Measurements from ENCODE around the gene RAE1.

DNA sequence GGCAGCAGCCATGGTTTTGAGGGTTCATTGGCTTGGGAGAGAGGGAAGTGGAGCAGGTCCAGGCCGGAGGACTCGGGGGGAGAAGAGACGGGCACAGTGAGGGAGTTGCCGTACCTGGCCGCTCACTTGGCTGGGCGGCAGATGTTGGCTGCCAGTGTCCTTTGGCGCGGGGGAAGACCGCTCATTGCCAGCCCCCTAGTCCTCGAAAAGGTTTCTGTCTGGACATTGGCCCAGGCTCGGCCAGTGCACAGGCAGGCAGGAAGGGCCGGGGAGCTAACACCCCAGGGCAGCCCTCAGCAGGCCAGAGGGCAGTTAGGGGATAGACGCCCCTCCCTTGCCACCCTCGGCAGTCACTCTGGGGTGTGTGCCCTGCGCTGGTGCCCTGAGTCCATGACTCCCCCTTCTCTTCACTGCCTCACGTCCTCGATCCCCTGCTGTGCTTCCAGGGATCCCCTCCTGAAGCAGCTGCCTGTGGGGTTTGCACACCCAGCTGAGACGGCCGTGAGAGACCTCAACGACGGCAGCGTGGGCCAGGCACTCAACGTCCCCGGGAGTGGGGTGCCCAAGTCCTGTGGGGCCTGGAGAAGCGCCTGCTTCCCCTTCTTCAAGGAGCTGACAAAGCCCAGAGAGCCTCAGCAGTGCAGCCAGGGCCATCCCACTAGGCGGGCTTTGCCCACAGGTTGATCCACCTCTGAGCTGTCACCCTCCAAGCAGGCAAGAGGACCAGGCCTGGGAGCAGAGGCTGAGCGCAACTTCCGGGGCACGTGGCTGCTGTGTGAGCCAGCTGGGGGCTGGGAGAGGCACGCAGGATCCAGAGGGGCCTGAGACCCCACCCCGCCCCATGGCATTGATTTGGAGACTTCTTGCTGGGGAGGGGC lies 60.6 kb downstream of the RAE1 start:
- TF ChIP-seq, protein P1, sequence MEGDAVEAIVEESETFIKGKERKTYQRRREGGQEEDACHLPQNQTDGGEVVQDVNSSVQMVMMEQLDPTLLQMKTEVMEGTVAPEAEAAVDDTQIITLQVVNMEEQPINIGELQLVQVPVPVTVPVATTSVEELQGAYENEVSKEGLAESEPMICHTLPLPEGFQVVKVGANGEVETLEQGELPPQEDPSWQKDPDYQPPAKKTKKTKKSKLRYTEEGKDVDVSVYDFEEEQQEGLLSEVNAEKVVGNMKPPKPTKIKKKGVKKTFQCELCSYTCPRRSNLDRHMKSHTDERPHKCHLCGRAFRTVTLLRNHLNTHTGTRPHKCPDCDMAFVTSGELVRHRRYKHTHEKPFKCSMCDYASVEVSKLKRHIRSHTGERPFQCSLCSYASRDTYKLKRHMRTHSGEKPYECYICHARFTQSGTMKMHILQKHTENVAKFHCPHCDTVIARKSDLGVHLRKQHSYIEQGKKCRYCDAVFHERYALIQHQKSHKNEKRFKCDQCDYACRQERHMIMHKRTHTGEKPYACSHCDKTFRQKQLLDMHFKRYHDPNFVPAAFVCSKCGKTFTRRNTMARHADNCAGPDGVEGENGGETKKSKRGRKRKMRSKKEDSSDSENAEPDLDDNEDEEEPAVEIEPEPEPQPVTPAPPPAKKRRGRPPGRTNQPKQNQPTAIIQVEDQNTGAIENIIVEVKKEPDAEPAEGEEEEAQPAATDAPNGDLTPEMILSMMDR (IDR thresholded peaks at IDR 0.05): no peak
- TF ChIP-seq EP300 (IDR thresholded peaks at IDR 0.05) (no peak), POLR2A (IDR thresholded peaks at IDR 0.05) (no peak)
